ENCODE results near the gene HPSE. TPM values are rescaled to one million over a fixed set of nuclear protein-coding genes. Genes with fewer than 3 reads are reported as not detected.

The HPSE gene
- total RNA-seq, 4 donors from 2014 or later = 2.0 to 3.0 (median 2.7) TPM

DNA sequence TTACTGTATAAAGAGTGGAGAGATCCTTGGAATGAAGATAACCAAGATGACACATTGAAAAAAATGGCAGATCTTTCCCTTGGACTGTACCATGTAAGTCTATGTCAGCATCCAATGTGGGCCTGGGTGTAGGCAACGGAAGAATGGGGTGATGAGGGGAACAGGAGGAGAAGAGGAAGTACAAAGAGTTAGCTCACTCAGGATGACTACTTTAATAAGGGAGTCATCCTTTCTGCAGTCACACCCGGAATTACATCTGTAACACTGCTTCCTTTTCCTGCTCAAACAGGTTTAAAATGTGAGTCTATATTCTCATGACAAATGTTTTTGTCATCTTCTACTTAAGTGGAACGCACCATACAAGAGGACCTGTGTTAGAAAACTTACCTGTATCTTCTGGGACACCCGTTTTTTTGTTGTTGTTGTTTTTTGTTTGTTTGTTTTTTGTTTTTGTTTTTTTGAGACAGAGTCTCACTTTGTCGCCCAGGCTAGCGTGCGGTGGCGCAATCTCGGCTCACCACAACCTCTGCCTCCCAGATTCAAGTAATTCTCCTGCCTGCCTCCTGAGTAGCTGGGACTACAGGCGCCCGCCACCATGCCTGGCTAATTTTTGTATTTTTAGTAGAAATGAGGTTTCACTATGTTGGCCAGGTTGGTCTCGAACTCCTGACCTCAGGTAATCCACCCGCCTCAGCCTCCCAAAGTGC lies 18.0 kb downstream of the HPSE start:
- no peaks in the 10 kb centered on the region for H3K4me1 ChIP-seq
- no peaks in the 10 kb centered on the region for H3K9me3 ChIP-seq
- no peak overlapping the region for H3K27ac ChIP-seq
- no peak for TF ChIP-seq POLR2A (IDR thresholded peaks at IDR 0.05)
- TF ChIP-seq EP300 (IDR thresholded peaks at IDR 0.05) = no peak
- TF ChIP-seq, protein P1, sequence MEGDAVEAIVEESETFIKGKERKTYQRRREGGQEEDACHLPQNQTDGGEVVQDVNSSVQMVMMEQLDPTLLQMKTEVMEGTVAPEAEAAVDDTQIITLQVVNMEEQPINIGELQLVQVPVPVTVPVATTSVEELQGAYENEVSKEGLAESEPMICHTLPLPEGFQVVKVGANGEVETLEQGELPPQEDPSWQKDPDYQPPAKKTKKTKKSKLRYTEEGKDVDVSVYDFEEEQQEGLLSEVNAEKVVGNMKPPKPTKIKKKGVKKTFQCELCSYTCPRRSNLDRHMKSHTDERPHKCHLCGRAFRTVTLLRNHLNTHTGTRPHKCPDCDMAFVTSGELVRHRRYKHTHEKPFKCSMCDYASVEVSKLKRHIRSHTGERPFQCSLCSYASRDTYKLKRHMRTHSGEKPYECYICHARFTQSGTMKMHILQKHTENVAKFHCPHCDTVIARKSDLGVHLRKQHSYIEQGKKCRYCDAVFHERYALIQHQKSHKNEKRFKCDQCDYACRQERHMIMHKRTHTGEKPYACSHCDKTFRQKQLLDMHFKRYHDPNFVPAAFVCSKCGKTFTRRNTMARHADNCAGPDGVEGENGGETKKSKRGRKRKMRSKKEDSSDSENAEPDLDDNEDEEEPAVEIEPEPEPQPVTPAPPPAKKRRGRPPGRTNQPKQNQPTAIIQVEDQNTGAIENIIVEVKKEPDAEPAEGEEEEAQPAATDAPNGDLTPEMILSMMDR (IDR thresholded peaks at IDR 0.05) = no peak
- H3K36me3 ChIP-seq = no peaks in the 10 kb centered on the region
- DNase-seq (ENCODE audit: low spot score in 2 of 2) = no peak
- H3K4me3 ChIP-seq = no peak overlapping the region
- WGBS, 2 donors = 83 to 87% methylated on average over 13 of the region's 13 CpGs
- H3K27me3 ChIP-seq = no peaks in the 10 kb centered on the region

DNA sequence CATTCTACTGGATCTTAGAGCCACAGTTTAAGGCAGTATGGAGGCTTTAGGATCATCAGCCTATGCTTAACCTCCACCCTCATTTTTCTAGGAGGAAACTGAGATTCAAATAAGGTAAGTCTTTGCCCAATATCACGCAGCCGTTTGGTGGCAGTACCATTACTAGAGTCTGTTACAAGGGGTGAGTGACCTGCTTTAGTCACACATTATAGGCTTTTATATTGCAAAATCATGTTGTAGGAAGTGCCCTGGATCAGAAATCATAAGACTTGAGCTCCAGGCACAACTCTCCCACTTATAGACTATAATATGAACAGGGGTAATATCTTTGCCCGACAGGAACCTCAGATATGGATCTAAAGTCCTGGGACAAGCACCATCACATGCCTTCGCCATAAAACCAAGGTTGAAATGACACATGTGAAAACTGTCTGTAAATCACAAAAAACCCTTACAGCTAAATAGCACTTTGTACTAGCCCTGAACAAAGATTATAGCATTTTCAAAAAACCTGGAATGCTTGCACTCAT lies 19.2 kb downstream of the HPSE start:
- Histone ChIP-seq H3K9me3 (no peaks in the 10 kb centered on the region), H3K27me3 (no peaks in the 10 kb centered on the region), H3K4me3 (no peak overlapping the region), H3K4me1 (no peaks in the 10 kb centered on the region), H3K36me3 (no peaks in the 10 kb centered on the region), H3K27ac (no peak overlapping the region)
- 89 to 96% methylated on average over 4 of the region's 4 CpGs for WGBS, 2 donors
- DNase-seq (ENCODE audit: low spot score in 2 of 2) = no peak
- TF ChIP-seq EP300 (IDR thresholded peaks at IDR 0.05) (no peak), POLR2A (IDR thresholded peaks at IDR 0.05) (no peak)
- TF ChIP-seq, protein P1 (IDR thresholded peaks at IDR 0.05) = no peak

DNA sequence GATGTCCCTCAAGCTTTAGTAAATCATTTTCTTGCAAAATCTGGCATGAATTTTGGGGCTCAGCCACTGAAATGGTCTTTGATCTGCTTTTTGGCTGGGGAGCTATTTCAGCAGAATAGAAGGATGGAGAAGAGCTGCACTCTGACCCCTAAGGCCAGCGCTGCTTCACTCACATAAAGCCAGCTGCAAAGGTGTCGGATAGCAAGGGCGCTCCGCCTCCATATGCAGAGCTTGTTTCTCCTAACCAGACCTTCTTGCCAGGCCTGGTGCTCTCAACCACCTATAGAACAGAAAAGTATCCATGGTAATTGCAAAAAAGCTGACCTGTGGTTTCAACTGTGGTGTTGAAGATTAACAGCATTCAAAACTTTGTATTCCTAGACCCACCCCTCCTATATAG lies 26.0 kb downstream of the HPSE start:
- Histone ChIP-seq H3K4me3 (no peak overlapping the region), H3K27ac (no peak overlapping the region), H3K36me3 (no peaks in the 10 kb centered on the region), H3K27me3 (no peaks in the 10 kb centered on the region), H3K4me1 (no peaks in the 10 kb centered on the region), H3K9me3 (no peaks in the 10 kb centered on the region)
- TF ChIP-seq, protein P1 (IDR thresholded peaks at IDR 0.05) = no peak
- TF ChIP-seq POLR2A (IDR thresholded peaks at IDR 0.05) (no peak), EP300 (IDR thresholded peaks at IDR 0.05) (no peak)
- no peak for DNase-seq (ENCODE audit: low spot score in 2 of 2)
- WGBS, 2 donors = 57 to 58% methylated on average over 4 of the region's 4 CpGs

DNA sequence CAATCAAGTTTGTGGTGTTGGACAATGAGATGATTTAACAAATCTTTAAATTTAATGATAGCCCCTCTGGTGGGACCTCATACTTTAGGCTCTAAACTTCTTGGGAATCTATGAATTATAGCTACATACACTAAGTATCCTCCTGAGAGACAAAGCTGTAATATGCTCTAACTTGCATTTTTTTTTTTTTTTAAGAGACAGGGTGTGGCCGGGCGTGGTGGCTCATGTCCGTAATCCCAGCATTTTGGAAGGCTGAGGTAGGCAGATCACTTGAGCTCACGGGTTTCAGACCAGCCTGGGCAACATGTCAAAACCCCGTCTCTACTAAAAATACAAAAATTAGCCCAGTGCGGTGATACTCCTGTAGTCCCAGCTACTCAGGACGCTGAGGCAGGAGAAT lies 26.7 kb downstream of the HPSE start:
- TF ChIP-seq POLR2A (IDR thresholded peaks at IDR 0.05) = no peak
- Histone ChIP-seq H3K9me3 (no peaks in the 10 kb centered on the region), H3K4me3 (no peak overlapping the region), H3K36me3 (no peaks in the 10 kb centered on the region), H3K27ac (no peak overlapping the region), H3K27me3 (no peaks in the 10 kb centered on the region), H3K4me1 (no peaks in the 10 kb centered on the region)
- 78 to 85% methylated on average over 7 of the region's 7 CpGs for WGBS, 2 donors
- DNase-seq (ENCODE audit: low spot score in 2 of 2) = no peak

DNA sequence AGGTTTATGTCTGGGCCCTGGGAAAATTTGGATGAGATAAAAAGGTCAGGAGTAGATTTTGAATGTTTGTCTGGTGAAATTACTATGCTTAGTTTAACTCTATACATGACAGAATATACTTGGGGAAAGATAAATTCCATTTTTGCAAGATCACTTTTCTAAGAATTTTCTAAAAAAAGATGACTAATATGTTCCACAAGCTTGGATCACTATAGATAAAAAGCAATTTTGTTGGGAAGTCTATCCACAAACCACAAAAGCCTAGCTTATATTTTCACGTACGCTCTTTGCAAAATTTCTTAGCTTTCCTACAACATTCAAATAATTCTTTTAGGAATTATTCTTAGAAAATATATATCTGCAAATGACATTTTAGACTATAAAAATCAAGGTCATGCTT lies 29.5 kb downstream of the HPSE start:
- 80 to 85% methylated on average over 2 of the region's 2 CpGs for WGBS, 2 donors
- Histone ChIP-seq H3K4me1 (no peaks in the 10 kb centered on the region), H3K27ac (no peak overlapping the region), H3K9me3 (no peaks in the 10 kb centered on the region), H3K27me3 (no peaks in the 10 kb centered on the region), H3K36me3 (no peaks in the 10 kb centered on the region), H3K4me3 (no peak overlapping the region)
- DNase-seq (ENCODE audit: low spot score in 2 of 2) = no peak
- no peak for TF ChIP-seq POLR2A (IDR thresholded peaks at IDR 0.05)
- TF ChIP-seq, protein P1 (IDR thresholded peaks at IDR 0.05) = no peak
- TF ChIP-seq EP300 (IDR thresholded peaks at IDR 0.05) = no peak

All from tibial nerve (tissue), 4 donors.